ENCODE results near the gene SYCE1.
"Not testable (repeated sequence)": the region's sequence is repeated elsewhere in the genome, so short reads cannot be mapped to it uniquely, and the experiment has no call there.

SYCE1 gene

DNA sequence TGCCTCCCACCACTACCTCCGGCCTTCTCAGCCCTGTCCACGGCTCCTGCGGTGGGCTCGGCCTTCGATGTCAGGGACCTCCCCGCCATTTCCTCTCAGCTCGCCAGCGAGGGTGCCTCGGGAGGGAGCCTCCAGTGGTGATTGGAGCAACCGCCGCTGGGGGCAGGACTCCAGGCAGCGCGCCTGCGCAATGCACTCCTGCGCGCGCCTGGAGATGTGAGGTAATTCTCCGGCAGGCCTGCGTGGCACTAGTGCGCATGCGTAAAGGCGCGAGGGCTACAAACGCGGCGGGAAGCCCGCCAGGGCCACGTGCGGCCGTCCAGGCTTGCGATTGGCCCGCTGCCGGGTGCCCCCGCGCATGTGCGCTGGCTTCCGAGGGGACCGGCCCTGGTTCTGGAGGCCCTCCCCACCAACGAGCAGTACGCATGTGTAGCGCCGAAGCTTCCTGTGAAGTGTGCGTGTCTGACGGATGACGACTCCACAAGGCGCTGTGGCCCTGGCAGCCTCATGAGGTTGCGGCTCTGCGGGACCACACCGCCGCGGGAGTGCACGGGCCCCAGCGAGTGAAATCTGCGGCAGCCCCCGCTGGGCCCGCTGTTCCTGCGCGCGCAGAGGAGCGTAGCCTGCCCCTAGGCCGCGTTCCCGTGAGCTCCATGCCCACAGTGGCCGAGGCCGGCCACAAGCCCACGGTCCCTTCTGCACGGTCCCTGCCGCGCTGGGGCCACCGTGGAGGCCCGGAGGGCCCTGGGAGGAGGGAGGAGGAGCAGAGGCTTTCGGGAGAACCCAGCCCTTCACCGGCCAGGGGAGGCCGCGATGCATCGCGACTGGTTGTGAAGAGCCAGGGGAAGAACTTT is at the start of gene SYCE1:
SYCE1 (minus strand) TSS at position 143 of the 854 bp plus-strand sequence; CDS start at position 89, 54 bp downstream.
- no peak for DNase-seq

- DNase-seq, result no peak
Measured at GRCh38 chr10:133614830-133615580, 49.6 kb upstream of the SYCE1 start.

- DNase-seq, result no peak
Measured at GRCh38 chr10:133613699-133614098, 48.3 kb upstream of the SYCE1 start.

- DNase-seq, result no peak
Measured at GRCh38 chr10:133611079-133611478, 45.7 kb upstream of the SYCE1 start.

DNA sequence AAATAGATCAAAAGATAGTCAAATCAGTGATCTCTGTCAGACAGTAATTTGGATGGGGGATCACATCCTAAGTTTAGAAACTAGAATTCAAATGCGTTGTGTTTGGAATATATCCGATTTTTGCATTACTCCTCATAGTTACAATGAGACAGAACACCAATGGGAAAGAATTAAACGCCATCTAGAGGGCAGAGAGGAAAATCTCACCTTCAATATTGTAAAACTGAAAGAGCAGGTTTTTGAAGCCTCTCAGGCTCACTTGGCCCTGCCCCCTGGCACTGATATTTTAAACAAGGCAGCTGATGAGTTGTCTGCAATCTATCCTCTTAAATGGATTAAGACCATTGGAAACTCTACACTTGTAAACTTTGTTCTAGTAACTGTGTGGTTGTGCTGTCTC is 43.5 kb upstream of the SYCE1 start:
- DNase-seq, result peak; percentile 11

- not testable (repeated sequence) for DNase-seq
Measured at GRCh38 chr10:133603434-133603833, 38.1 kb upstream of the SYCE1 start.

GRCh38 chr10:133600657-133601056 is 35.3 kb upstream of the SYCE1 start:
- no peak for DNase-seq

DNA sequence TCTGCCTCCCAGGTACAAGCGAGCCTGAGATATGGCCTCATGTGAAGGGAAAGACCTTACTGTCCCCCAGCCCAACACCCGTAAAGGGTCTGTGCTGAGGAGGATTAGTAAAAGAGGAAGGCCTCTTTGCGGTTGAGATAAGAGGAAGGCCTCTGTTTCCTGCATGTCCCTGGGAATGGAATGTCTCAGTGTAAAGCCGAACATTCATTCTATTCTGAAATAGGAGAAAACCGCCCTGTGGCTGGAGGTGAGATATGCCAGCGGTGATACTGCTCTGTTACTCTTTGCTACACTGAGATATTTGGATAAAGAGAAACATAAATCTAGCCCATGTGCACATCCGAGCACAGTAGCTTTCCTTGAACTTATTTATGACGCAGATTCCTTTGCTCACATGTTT is 34.5 kb upstream of the SYCE1 start:
- not testable (repeated sequence) for DNase-seq

GRCh38 chr10:133592716-133593115 is 27.3 kb upstream of the SYCE1 start:
- DNase-seq, result no peak

GRCh38 chr10:133590970-133591359 is 25.6 kb upstream of the SYCE1 start:
- DNase-seq, result no peak

GRCh38 chr10:133590226-133590969 is 25.0 kb upstream of the SYCE1 start:
- no peak for DNase-seq

- not testable (repeated sequence) for DNase-seq
Measured at GRCh38 chr10:133577037-133577436, 11.7 kb upstream of the SYCE1 start.

DNA sequence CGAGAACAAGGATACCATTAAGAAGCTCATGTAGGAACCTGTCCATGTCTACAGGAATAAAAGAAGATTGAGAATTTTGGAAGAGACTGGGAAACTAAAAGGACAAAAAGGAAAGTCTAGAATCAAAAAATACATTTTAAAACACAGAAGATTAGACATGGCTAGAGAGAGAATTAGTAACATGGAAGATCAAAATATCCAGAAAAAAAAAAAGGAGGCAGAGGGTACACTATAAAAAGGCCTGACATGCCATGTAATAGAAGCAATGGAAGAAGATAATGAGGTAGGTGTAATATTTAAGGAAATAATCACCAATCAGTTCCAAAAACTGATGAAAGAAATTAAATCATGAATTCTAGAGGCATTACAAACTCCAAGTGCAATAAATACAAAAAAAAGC is 8.1 kb upstream of the SYCE1 start:
- DNase-seq, result not testable (repeated sequence)

DNA sequence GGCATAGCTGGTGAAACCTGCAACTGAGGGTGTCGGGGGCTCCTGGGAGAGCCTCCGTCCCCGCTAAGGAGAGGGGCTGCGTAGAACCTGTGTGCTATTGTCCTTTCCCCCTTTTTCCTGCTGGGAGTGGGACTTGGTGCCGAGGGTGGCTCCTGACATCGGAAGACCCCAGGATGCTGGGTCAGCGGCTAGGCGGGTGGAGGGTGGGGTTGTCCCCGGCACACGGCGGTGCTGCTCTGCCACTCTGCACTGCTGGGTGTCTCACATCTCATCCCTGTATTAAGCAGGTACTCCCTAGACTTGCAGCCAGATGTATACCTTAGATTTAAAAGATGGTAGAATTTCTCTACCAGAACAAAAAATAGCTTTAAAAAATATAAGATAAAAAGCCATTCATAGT is 6.7 kb upstream of the SYCE1 start:
- not testable (repeated sequence) for DNase-seq

DNA sequence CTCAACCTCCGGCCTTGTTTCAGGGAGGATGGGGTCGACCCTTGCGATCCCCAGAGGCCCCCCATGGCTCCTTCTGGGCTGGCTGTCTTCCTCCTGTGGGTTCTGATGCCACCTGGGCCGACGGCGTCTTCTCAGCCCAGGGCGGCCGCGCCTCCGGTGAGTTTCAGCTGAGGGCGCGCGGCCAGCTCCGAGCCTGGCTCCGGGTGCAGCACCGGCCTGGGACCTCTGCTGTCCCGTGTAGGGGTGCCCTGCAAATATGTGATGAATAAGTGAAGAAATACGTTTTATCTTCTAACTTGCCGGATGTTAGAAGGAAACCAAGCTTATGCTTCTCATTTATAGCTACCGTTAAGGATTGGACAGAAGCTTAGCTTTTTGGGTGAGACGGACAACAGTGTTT is 4.4 kb upstream of the SYCE1 start:
- not testable (repeated sequence) for DNase-seq

GRCh38 chr10:133568831-133569527 is 3.6 kb upstream of the SYCE1 start:
- DNase-seq, result not testable (repeated sequence)

DNA sequence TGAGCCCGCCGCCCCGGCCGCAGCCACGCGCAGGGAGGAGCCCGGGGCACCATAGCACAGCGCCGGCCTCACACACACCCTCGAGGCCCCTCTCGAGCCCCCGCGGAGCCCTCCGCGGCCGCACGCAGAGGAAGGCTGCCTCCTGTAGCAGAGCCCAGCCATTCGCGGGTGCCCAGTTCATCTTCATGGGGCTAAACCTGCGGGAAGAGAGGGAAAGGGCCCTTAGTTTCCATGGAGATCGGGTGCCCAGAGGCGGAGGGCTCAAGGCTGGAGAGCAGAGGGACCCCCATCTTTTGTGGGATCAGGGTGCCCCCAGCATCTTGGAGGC is 2.9 kb upstream of the SYCE1 start:
- no peak for DNase-seq

- no peak for DNase-seq
Measured at GRCh38 chr10:133567609-133568286, 2.4 kb upstream of the SYCE1 start.

GRCh38 chr10:133567119-133567518 is 1.7 kb upstream of the SYCE1 start:
- no peak for DNase-seq

GRCh38 chr10:133564816-133565215 is 567 bp downstream of the SYCE1 start:
- DNase-seq, result no peak

DNA sequence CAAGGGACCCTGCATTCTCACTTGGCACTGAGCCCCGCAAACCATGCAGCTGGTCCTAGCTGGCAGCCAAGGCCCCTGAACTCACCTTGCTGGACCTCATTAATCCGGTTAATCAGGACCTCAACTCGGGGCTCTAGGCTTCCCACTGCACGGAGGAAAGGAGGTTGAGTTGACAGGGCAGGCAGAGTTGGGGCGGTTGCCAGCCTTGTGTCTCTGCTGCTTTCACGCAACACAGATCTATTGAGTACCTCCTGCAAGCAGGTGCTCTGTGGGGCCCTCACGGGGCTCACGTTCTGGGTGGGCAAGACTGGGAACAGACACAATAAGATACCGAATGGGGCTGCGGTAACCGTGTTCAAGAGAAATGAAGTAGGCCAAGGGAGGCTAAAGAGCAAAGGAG is 6.2 kb downstream of the SYCE1 start:
- DNase-seq, result no peak

DNA sequence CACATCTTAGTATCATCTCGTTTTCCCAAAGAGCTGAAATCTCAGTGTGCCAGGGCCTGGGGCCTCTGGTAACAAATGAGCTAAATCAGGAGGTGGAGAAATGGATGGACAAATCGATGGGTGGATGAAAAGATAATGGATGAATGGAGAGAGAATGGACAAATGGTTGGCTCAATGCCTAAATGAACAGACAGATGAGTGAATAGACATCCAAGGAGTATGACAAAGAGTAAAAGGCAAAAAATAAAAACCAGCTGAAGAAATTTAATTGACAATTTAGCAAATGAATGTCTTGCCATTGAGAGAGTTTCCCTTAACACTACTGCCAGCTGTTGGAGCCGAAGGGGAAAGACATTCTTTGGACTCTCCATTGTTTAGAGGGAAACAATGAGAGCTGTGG is 8.0 kb downstream of the SYCE1 start:
- DNase-seq, result no peak
